SJSA1 (cell line): Measurements from ENCODE around the gene COL15A1. TPM values are rescaled to one million over a fixed set of nuclear protein-coding genes. Genes with fewer than 3 reads are reported as not detected.
A peak's percentile ranks its signal among the peaks of the same experiment; 100 is the strongest.
"Not testable (repeated sequence)": the region's sequence is repeated elsewhere in the genome, so short reads cannot be mapped to it uniquely, and the experiment has no call there.

Source experiments
- DNase-seq, 2 experiments: peaks; one replicate each; pipeline ENCODE4 v3.0.0-alpha.2; 2015 to 2020; ENCODE audit warnings: low spot score in 2 of 2, low read depth in 1 of 2
- H3K27ac ChIP-seq: fragments of 250-450 bp; sonication (Bioruptor Pico); 2 replicates; pipeline ENCODE4 v1.5.1; 2020; ENCODE audit warnings: mild to moderate bottlenecking, moderate library complexity
- H3K27me3 ChIP-seq: fragments of 250-450 bp; sonication (Bioruptor Pico); replicated peaks from 2 replicates; pipeline ENCODE4 v1.5.1; 2020; ENCODE audit warnings: mild to moderate bottlenecking, moderate library complexity
- H3K36me3 ChIP-seq: fragments of 250-450 bp; sonication (Bioruptor Pico); 2 replicates; pipeline ENCODE4 v1.5.1; 2020; ENCODE audit warnings: mild to moderate bottlenecking
- H3K4me1 ChIP-seq: fragments of 250-450 bp; sonication (Bioruptor Pico); replicated peaks from 2 replicates; pipeline ENCODE4 v1.6.1; 2021; ENCODE audit warnings: mild to moderate bottlenecking
- H3K4me3 ChIP-seq: fragments of 250-450 bp; sonication (Bioruptor Pico); 2 replicates; pipeline ENCODE4 v1.5.1; 2020; ENCODE audit warnings: mild to moderate bottlenecking
- H3K9me3 ChIP-seq: fragments of 250-450 bp; sonication (Bioruptor Pico); replicated peaks from 2 replicates; pipeline ENCODE4 v1.5.1; 2020; ENCODE audit warnings: mild to moderate bottlenecking
- total RNA-seq: library from RNA; depleted of rRNA; stranded (reverse); fragments of >200 nt; shearing (Covaris generic); gene quantifications from 2 replicates; pipeline ENCODE4 v1.2.3, GENCODE V29; 2014

Gene COL15A1
- total RNA-seq, 1 experiment from 2014 or later: 0.50 TPM

DNA sequence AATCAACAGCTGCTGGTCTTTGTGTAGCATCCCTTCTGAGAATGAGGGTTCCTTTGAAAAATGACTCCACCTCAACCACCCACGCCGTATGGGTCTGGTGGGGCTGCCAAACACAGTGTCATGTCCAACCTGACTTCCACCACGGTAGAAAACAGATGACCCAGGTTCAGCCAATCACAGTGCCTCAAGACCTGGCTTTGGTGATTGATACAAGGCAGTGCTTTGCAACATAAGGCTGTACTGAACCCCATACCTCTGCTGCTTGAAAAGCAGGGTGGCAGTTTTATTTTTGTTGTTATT lies 149.7 kb downstream of the COL15A1 start:
- Histone ChIP-seq H3K27ac (no peak overlapping the region), H3K4me3 (no peak overlapping the region), H3K4me1 (no peaks in the 10 kb centered on the region), H3K27me3 (no peaks in the 10 kb centered on the region), H3K9me3 (peaks cover 6% of the 10 kb centered on the region; the same call in 1 of the 2 replicates), H3K36me3 (no peaks in the 10 kb centered on the region)
- no peak for DNase-seq

DNA sequence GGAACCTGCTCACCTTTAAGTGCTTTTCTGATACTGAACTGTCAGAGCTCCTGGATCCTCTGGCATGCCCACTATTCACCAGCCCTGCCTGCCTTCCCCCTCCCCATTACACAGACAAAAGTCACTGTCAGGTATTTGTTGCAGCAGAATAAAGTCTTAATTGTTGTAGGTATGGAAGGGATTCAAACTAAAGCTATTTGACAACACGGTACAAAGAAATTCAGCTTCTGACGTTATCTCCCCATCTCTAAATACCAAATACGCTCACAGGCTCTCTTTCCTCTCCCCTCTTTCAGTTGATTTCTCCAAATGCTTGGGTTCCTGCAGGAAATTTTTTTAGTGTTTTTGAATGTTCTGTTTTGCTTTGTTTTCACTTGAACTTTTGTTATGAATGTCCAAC lies 151.9 kb downstream of the COL15A1 start:
- no peaks in the 10 kb centered on the region for H3K27me3 ChIP-seq
- no peak for DNase-seq
- H3K4me1 ChIP-seq: no peaks in the 10 kb centered on the region
- H3K4me3 ChIP-seq: no peak overlapping the region
- no peaks in the 10 kb centered on the region for H3K9me3 ChIP-seq
- no peaks in the 10 kb centered on the region for H3K36me3 ChIP-seq
- H3K27ac ChIP-seq: no peak overlapping the region

DNA sequence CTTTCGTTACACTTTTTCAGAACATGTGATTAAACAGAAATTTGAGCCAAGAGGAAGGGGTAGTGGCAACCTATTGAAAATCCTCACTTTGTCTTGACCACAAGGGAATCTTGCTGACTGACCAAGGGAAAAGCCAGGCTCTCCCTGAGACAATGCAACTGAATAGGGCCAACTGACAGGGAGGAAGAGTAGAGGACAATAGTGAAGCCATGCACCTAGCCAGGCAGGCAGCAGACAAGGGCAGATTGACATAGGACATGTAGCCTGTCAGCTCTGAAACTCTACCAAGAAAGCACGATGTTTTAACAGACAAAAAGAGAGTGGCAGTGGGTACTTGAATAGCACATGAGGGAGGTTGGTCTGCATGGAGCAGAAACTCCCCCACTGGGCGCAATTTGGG lies 152.7 kb downstream of the COL15A1 start:
- DNase-seq: no peak
- no peaks in the 10 kb centered on the region for H3K36me3 ChIP-seq
- no peaks in the 10 kb centered on the region for H3K9me3 ChIP-seq
- no peak overlapping the region for H3K27ac ChIP-seq
- H3K27me3 ChIP-seq: no peaks in the 10 kb centered on the region
- H3K4me3 ChIP-seq: no peak overlapping the region
- no peaks in the 10 kb centered on the region for H3K4me1 ChIP-seq

DNA sequence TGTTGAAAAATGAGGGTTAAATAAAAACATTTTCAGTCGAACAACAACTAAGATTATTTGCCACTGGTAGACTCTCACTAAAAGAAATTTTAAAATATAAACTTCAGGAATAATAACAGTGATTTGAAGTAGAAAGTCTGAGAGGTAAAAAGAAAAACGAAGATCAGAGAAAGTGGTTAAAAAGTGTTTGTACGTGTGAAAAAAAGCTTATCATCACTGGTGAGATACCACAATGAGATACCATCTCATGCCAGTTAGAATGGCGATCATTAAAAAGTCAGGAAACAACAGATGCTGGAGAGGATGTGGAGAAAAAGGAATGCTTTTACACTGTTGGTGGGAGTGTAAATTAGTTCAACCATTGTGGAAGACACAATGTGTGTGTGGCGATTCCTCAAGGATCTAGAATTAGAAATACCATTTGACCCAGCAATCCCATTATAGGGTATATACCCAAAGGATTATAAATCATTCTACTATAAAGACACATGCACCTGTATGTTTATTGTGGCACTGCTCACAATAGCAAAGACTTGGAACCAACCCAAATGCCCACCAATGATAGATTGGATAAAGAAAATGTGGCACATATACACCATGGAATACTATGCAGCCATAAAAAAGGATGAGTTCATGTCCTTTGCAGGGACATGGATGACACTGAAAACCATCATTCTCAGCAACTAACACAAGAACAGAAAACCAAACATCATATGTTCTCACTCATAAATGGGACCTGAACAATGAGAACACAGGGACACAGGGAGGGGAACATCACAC lies 156.3 kb downstream of the COL15A1 start:
- not testable (repeated sequence) for H3K9me3 ChIP-seq, DNase-seq, H3K27ac ChIP-seq, H3K36me3 ChIP-seq, H3K27me3 ChIP-seq, H3K4me3 ChIP-seq
- H3K4me1 ChIP-seq: peaks cover 15% of the 10 kb centered on the region

DNA sequence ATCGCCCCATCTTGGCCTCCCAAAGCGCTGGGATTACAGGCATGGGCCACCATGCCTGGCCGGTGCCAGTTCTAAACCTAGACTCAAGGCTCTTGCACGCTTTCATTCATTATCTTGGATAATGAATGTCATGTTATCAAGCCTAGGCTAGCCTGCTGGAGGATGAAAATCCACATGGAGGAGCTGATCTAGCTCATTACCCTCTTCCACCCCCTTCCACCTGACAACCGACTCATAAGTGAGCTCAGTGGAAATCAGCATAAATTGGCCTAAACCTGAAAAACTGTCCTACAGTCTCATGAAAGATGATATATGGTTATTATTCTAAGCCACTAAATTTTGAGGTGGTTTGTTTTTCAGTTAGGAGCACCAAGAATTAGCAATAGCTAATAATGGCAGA lies 157.6 kb downstream of the COL15A1 start:
- peaks cover 18% of the 10 kb centered on the region for H3K4me1 ChIP-seq
- no peak overlapping the region for H3K4me3 ChIP-seq
- H3K27ac ChIP-seq: no peak overlapping the region
- H3K9me3 ChIP-seq: no peaks in the 10 kb centered on the region
- no peak for DNase-seq
- H3K36me3 ChIP-seq: no peaks in the 10 kb centered on the region; the same call in 1 of the 2 replicates
- H3K27me3 ChIP-seq: no peaks in the 10 kb centered on the region

DNA sequence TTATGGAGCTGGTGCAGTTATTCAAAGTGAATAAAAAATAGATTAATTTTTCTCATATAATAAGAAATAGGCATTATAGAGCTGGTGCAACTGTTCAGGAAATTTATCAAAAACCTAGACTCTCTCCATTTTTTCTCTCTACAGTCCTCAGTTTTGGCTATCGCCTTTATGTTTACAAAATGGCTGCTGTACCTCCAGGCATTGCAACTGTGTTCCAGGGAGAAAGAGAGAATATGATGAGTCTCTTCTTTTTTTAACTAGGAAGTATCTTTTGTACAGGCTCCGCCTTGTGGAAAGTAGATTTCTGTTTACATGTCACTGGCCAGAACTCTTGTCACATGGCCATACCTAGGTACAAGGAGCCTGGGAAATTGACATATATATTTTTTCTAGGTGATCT lies 158.1 kb downstream of the COL15A1 start:
- Histone ChIP-seq H3K27ac (no peak overlapping the region), H3K9me3 (no peaks in the 10 kb centered on the region), H3K36me3 (no peaks in the 10 kb centered on the region; the same call in 1 of the 2 replicates), H3K4me3 (no peak overlapping the region), H3K4me1 (peaks cover 19% of the 10 kb centered on the region), H3K27me3 (no peaks in the 10 kb centered on the region)
- DNase-seq: no peak

DNA sequence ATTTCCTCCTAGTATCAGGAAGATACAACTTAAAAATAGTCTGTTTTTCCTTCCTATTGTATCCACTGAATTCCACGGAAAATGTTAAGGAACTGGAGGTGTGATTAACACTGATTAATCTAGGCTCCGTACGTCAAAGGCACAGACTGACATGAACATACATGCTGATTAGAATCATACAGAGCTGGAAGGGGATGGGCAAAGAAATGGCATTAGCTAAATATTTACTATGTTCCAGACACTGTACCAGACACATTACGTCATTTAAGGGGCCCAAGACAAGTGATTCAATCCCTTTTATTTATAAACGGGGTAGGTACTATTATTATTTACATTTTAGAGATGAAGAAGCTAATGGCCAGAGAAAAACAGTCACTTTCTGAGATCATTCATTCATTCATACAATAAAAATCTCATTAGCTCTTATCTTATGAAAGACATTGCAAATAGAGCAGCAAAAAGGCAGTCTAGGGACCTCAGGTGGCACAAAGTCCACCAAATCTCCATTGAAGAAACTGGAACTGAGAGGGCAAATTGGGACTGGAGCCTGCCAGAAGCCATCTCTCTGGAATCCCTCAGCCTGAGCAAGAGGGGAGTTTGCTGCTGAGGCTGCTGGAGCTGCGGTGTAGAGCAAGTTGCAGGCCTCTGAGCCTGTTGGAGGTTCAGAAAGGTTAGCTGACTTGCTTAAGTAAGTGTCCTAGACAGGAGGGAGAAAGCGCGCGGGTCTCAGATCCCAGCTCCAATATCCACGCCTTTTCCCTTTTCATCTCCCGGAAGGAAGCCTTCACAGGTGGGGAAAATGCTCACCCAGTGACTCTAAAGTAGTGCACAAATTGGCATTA lies 159.6 kb downstream of the COL15A1 start:
- no peak overlapping the region for H3K27ac ChIP-seq
- no peaks in the 10 kb centered on the region for H3K9me3 ChIP-seq
- H3K4me3 ChIP-seq: no peak overlapping the region
- H3K27me3 ChIP-seq: no peaks in the 10 kb centered on the region
- H3K36me3 ChIP-seq: no peaks in the 10 kb centered on the region; the same call in 1 of the 2 replicates
- H3K4me1 ChIP-seq: peaks cover 19% of the 10 kb centered on the region
- peak in 1 of 2 experiments; percentile 3 for DNase-seq

DNA sequence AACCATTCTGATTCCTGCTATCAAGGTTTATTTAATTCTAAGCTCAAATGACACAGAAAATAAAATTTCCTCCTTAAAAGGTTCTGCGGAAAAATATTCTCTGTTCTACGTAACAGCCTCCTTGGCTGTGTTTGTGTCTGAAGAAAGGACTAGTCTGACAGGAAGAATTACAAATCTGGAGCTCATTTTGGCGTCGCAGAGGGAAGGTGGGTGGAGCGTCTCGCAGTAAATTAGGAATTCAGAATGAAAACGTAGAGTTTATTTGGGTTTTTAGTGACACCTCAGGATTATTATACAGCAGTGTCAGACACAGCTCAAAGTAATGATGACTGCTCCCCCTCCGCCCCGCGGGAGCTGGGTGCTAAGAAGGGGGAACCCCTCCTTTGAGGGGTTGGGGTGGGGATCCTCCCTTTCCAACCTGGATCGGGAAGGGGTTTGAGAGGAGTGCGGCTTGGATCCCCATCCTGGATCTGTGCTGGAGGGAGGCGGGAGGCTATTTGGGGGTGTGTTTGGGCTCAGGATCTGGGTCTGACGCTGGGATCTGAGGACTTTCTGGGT lies 160.3 kb downstream of the COL15A1 start:
- Histone ChIP-seq H3K4me3 (peak overlapping the region; percentile 81), H3K27ac (no peak overlapping the region; the same call in 1 of the 2 replicates), H3K9me3 (no peaks in the 10 kb centered on the region), H3K36me3 (no peaks in the 10 kb centered on the region; the same call in 1 of the 2 replicates), H3K4me1 (peaks cover 19% of the 10 kb centered on the region), H3K27me3 (no peaks in the 10 kb centered on the region)
- peak in 1 of 2 experiments; percentile 8 for DNase-seq

DNA sequence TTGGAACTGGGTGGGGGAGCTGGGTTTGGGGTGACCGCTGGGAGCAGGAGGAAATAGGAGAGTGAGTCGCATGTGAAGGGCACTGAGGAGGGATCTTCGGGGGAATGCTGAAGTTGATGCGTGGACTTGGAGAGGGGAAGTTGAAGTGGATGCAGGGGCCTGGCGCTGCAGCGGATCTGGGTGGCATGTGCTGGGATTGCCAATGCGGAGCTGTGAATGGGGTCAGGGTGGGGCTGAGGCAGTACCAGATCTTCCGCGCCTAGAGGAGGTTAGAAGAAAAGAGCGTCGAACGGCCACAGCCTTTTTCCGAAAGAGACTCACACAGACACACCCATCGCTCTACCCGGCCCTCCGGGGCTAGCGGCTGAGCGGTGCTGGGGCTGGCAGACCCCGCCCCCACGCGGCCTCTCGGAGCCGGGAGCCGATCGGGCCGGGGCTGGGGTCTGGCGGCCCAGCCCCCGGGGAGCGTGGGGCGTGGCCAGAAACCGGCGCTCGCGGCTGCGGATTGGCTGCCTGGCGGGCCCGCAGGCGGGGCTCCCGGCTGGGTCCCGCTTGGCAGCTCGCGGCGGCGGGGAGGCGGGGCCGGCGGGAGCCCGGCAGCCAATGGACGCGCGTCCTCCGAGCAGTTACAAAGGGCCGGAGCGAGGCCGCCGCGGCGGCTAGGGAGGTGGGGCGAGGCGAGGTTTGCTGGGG lies 160.9 kb downstream of the COL15A1 start, which contains the start of gene TGFBR1:
TSS of gene TGFBR1 (plus strand) at position 655 of the 693 bp plus-strand sequence. CDS start 93 bp downstream, outside the sequence.
- peak within 1 kb of the TSS; percentile 81 for H3K4me3 ChIP-seq
- peak; percentile 90 to 93 for DNase-seq
- H3K4me1 ChIP-seq: peaks cover 19% of the 10 kb centered on the region
- H3K9me3 ChIP-seq: no peaks in the 10 kb centered on the region
- H3K36me3 ChIP-seq: no peaks in the 10 kb centered on the region; the same call in 1 of the 2 replicates
- peak within 1 kb of the TSS; percentile 62 for H3K27ac ChIP-seq
- no peaks in the 10 kb centered on the region for H3K27me3 ChIP-seq

DNA sequence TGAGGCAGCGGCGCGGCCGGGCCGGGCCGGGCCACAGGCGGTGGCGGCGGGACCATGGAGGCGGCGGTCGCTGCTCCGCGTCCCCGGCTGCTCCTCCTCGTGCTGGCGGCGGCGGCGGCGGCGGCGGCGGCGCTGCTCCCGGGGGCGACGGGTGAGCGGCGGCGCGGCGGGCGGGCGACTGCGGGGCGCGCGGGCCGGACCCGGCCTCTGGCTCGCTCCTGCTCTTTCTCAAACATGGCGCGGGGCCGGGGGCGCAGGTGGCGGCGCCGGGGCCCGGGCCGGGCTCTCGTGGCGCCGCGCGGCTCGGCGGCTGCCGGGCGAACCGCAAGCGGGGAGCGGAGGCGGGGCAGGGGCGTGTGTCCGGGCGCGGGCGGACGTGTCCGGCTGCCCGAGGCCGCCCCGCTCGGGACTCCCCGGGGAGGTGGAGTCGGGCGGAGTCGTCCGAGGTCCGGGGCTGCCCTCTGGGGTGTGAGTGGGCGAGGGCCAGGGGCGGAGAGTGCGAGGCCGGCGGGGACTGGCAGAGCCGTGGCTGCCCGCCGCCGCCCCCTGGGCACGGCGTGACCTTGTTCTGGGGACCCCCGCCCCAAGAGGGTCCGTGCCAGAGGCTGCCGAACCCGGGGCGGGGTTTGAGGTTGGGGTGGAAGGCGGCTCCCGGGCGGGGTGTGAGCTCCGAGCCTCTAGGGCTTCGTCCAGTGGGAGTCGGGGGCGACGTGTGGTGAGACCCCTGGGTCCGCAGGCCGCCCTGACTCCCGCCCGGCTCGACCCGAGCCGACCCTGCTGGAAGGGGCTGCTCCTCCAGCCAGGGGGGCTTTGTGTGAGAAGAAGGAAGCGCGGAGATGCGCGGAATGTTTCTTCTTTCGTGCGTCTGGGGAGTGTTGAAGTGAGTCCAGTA lies 161.7 kb downstream of the COL15A1 start:
- H3K27ac ChIP-seq: peak overlapping the region; percentile 62
- H3K4me3 ChIP-seq: peak overlapping the region; percentile 81
- peaks cover 19% of the 10 kb centered on the region for H3K4me1 ChIP-seq
- H3K9me3 ChIP-seq: no peaks in the 10 kb centered on the region
- no peaks in the 10 kb centered on the region for H3K27me3 ChIP-seq
- H3K36me3 ChIP-seq: peaks cover under 1% of the 10 kb centered on the region
- DNase-seq: peak; percentile 68 to 71

DNA sequence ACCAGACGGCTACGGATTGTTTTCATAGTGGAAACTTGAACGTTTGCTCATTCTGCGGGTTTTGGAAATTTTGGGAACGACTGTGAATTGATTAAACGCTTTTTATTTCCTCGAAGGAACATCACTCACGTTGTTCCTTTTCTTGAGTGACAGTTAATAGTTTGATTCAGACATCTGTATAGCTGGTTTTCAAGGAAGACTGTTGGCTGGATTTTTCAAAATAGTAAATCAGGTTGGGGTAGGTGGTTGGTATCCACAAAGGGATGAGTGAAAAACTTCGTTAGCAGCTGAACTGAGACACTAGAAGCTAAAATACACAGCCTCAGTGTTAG lies 162.3 kb downstream of the COL15A1 start:
- DNase-seq: no peak
- peaks cover 19% of the 10 kb centered on the region for H3K4me1 ChIP-seq
- peaks cover 6% of the 10 kb centered on the region for H3K36me3 ChIP-seq
- H3K9me3 ChIP-seq: no peaks in the 10 kb centered on the region
- H3K27ac ChIP-seq: peak overlapping the region; percentile 62
- H3K27me3 ChIP-seq: no peaks in the 10 kb centered on the region
- peak overlapping the region; percentile 81 for H3K4me3 ChIP-seq

DNA sequence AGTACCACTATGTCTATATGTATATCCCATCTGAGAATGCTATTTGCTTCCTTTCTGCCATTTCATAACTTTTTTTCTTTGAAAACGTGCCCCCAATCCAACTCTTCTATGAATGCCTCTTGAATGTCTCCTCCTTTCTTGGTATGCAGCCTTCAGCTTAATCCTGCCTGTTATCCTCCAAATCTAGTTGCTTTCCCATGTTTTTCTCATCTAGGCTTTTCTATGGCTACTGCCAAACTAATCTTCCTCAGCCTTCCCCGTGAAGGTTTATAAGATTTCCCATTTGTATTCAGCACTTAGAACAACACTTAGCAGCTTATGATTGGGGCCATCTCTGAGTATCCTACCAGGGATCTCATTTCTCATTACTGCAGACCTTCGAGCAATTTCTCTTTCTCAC lies 163.7 kb downstream of the COL15A1 start:
- peaks cover 9% of the 10 kb centered on the region for H3K36me3 ChIP-seq
- no peak overlapping the region for H3K27ac ChIP-seq
- no peak overlapping the region for H3K4me3 ChIP-seq
- H3K4me1 ChIP-seq: peaks cover 19% of the 10 kb centered on the region
- H3K27me3 ChIP-seq: no peaks in the 10 kb centered on the region
- no peak for DNase-seq
- no peaks in the 10 kb centered on the region for H3K9me3 ChIP-seq

DNA sequence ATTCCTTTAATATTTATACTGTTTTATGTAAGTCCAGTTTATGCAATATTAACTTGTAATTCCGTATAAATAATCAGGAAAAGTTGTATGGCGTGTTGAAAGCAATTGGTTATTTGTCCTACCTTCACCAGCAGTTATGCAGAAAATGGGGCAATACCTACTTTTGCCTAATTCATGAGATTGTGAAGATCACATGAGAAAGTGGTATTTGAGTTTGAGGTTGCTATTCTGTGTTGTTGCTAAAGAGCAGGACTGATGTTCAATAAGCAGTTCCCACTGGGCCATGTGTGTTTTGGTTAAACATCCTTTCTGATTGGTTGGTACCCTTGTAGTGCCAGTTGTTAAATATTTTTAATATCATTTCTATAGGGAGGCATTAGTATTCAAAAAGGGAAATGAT lies 164.4 kb downstream of the COL15A1 start:
- Histone ChIP-seq H3K36me3 (peaks cover 9% of the 10 kb centered on the region), H3K27me3 (no peaks in the 10 kb centered on the region), H3K27ac (no peak overlapping the region), H3K4me3 (no peak overlapping the region), H3K9me3 (no peaks in the 10 kb centered on the region), H3K4me1 (peaks cover 19% of the 10 kb centered on the region)
- no peak for DNase-seq
